GM10248 (cell line): ENCODE data around the gene GLIS1.

Experiments
- CTCF ChIA-PET: fragments of 300-600 bp; sonication (Branson Sonifier 250); formaldehyde crosslinking; extraction: SDS; loops from one replicate; lab custom pipeline; 2021; ENCODE audit warnings: antibody characterized with exemption; lab: Yijun Ruan, JAX
- POLR2A ChIA-PET: fragments of 350-650 bp; sonication (Branson Sonifier 250); formaldehyde crosslinking; extraction: SDS; loops from one replicate; lab custom pipeline; 2020; ENCODE audit warnings: antibody characterized with exemption; lab: Yijun Ruan, JAX
- DNase-seq: peaks from one replicate; pipeline ENCODE4 v3.0.0; 2012; ENCODE audit errors: extremely low spot score
- CTCF ChIP-seq: IDR thresholded peaks from 2 replicates; pipeline ENCODE4 v1.5.1; 2012; ENCODE audit warnings: mild to moderate bottlenecking, low read depth; ENCODE audit errors: extremely low read depth, missing control alignments, control extremely low read depth

GLIS1 gene

GRCh38 chr1:53592521-53592982, 146.4 kb downstream of the GLIS1 start:
- DNase-seq = no peak
- TF ChIP-seq CTCF = no peak
- ChIA-PET CTCF (interaction anchor here (1.6 kb wide), 1 partner anchor 23 kb away, joined by 4 read pairs; no protein-coding TSS in a partner anchor), POLR2A (no interaction called here)

- DNase-seq = no peak
- POLR2A ChIA-PET = no interaction called here
- no peak for TF ChIP-seq CTCF
- CTCF ChIA-PET = interaction anchor here (1.3 to 1.6 kb wide), 2 partner anchors 14 to 24 kb away, joined by 3 to 4 read pairs; no protein-coding TSS in a partner anchor
Measured at GRCh38 chr1:53591924-53592323, 147.0 kb downstream of the GLIS1 start.

GRCh38 chr1:53590531-53591515, 148.1 kb downstream of the GLIS1 start:
- no peak for TF ChIP-seq CTCF
- POLR2A ChIA-PET = no interaction called here
- CTCF ChIA-PET = interaction anchor here (1.3 kb wide), 1 partner anchor 13 kb away, joined by 3 read pairs; no protein-coding TSS in a partner anchor
- no peak for DNase-seq

- TF ChIP-seq CTCF = no peak
- ChIA-PET CTCF (no interaction called here), POLR2A (no interaction called here)
- DNase-seq = no peak
Measured at GRCh38 chr1:53590104-53590503, 148.9 kb downstream of the GLIS1 start.

- POLR2A ChIA-PET = no interaction called here
- CTCF ChIA-PET = interaction anchor here (0.9 kb wide), 1 partner anchor 17 kb away, joined by 3 read pairs; no protein-coding TSS in a partner anchor
- TF ChIP-seq CTCF = no peak
- no peak for DNase-seq
Measured at GRCh38 chr1:53589043-53589887, 149.7 kb downstream of the GLIS1 start.
